ENCODE measurements around the gene GCFC2.

- TF ChIP-seq CTCF (conservative IDR thresholded peaks at IDR 0.05; ENCODE audit: low read depth, low read length) (no peak), EZH2 (IDR thresholded peaks at IDR 0.05; ENCODE audit: low read length, unreplicated experiment) (no peak)
Observed at GRCh38 chr2:75675908-75676307, 34.8 kb downstream of the GCFC2 start.
